Stomach smooth muscle (tissue), 2 donors: ENCODE data around the gene UGT1A8.
"Not testable (repeated sequence)": the region's sequence is repeated elsewhere in the genome, so short reads cannot be mapped to it uniquely, and the experiment has no call there.

ENCODE experiments used
- H3K27ac ChIP-seq: one replicate; pipeline ENCODE4 v1.7.0; 2013; ENCODE audit warnings: mild to moderate bottlenecking, low read length, inconsistent platforms
- H3K27me3 ChIP-seq, 2 donors: one replicate each; pipeline ENCODE4 v1.7.0; 2013; ENCODE audit warnings: low read length in 2 of 2; ENCODE audit not compliant: insufficient read depth in 2 of 2, control insufficient read depth in 1 of 2
- H3K36me3 ChIP-seq, 2 donors: one replicate each; pipeline ENCODE4 v1.7.0; 2013; ENCODE audit warnings: low read length in 2 of 2; ENCODE audit not compliant: control insufficient read depth in 2 of 2, insufficient read depth in 2 of 2
- H3K4me1 ChIP-seq: one replicate; pipeline ENCODE4 v1.7.0; 2013; ENCODE audit warnings: low read length; ENCODE audit not compliant: control insufficient read depth, insufficient read depth
- H3K4me3 ChIP-seq, 2 donors: one replicate each; pipeline ENCODE4 v1.7.0; 2013; ENCODE audit warnings: low read length in 2 of 2
- H3K9ac ChIP-seq, 2 donors: one replicate each; pipeline ENCODE4 v1.7.0; 2013; ENCODE audit warnings: low read length in 2 of 2, mild to moderate bottlenecking in 1 of 2
- H3K9me3 ChIP-seq, 2 donors: one replicate each; pipeline ENCODE4 v1.7.0; 2013; ENCODE audit warnings: low read length in 2 of 2; ENCODE audit not compliant: control insufficient read depth in 2 of 2
- donor health status: healthy.
- donor health status: Pancreatic carcinoma.

UGT1A8 gene

DNA sequence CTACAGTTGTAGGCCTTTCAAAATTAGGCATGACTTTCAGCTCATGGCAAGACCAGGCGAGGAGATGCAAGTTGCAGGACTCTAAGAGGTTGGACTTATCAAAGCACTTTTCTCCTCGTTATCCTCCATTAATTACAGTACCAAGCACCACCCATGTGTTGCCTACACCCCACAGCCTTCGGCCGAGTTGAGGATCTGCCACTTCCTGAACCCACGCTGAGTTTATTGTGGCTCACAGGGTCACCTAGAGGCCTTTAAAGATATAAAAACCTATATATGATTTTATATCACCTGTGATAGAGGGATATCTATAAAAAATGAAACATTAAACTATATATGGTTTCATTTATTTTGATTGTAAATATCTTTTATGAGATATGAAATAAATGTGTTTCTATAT is 21.4 kb downstream of the UGT1A8 start:
- no peaks in the 10 kb centered on the region for H3K36me3 ChIP-seq
- no peak overlapping the region for H3K4me3 ChIP-seq
- no peaks in the 10 kb centered on the region for H3K4me1 ChIP-seq
- H3K27ac ChIP-seq, result no peak overlapping the region
- H3K9ac ChIP-seq, result no peak overlapping the region
- peaks cover 0 to 7% of the 10 kb centered on the region in 2 donors for H3K9me3 ChIP-seq
- H3K27me3 ChIP-seq, result no peaks in the 10 kb centered on the region

DNA sequence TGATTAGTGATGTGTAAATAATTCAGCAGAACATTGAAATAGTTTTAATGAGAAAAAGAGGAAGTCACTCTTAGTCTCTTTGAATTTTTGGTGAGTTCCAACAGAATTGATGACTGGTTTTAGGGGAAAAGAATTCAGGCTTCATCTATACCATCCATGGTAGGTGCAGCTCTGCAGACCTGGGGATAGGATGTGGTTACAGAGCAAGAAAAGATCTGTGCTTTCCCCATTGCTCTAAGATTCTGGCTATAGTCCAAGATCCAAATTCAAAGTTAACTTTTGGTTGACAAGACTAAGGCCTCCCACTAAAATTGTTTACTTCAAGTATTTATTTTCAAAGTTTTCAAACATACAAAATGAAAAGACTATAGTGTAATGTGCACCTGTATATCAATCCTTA is 22.4 kb downstream of the UGT1A8 start:
- no peaks in the 10 kb centered on the region for H3K27me3 ChIP-seq
- H3K9ac ChIP-seq, result no peak overlapping the region
- no peak overlapping the region for H3K4me3 ChIP-seq
- H3K9me3 ChIP-seq, result peaks cover 0 to 7% of the 10 kb centered on the region in 2 donors
- H3K27ac ChIP-seq, result no peak overlapping the region
- H3K36me3 ChIP-seq, result no peaks in the 10 kb centered on the region
- no peaks in the 10 kb centered on the region for H3K4me1 ChIP-seq

DNA sequence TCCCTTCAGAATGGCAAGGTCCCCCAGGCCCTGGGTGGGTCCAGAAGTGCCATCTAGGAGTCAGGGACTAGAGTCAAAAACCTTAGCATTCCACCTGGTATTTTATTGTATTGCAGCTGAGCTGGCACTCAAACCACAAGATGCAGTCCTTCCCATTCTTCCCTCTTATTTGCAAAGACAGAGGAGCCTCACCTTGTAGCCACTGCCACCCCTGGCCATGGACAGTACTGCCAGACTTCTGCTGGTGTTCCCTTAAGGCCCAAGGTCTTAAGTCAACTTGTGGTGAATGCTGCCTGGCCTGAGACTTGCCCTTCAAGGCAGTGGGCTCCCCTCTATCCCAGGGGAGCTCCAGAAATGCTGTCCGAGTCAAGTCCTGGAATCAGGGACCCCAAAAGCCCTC is 25.7 kb downstream of the UGT1A8 start:
- Histone ChIP-seq H3K36me3 (no peaks in the 10 kb centered on the region), H3K27me3 (no peaks in the 10 kb centered on the region), H3K4me1 (no peaks in the 10 kb centered on the region), H3K27ac (no peak overlapping the region), H3K9me3 (peaks cover 0 to 7% of the 10 kb centered on the region in 2 donors), H3K4me3 (no peak overlapping the region), H3K9ac (no peak overlapping the region)

DNA sequence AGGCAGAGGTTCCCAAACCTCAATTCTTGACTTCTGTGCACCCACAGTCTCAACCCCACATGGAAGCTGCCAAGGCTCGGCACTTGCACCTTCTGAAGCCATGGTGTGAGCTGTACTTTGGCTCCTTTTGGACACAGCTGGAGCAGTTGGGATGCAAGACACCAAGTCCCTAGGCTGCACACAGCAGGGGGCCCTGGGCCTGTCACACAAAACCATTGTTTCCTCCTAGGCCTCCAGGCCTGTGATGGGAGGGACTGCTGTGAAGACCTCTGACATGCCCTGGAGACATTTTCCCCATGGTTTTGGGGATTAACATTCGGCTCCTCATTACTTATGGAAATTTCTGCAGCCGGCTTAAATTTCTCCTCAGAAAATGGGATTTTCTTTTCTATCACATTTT is 28.6 kb downstream of the UGT1A8 start:
- not testable (repeated sequence) for H3K9ac ChIP-seq, H3K36me3 ChIP-seq, H3K4me3 ChIP-seq, H3K9me3 ChIP-seq, H3K27ac ChIP-seq, H3K27me3 ChIP-seq, H3K4me1 ChIP-seq

DNA sequence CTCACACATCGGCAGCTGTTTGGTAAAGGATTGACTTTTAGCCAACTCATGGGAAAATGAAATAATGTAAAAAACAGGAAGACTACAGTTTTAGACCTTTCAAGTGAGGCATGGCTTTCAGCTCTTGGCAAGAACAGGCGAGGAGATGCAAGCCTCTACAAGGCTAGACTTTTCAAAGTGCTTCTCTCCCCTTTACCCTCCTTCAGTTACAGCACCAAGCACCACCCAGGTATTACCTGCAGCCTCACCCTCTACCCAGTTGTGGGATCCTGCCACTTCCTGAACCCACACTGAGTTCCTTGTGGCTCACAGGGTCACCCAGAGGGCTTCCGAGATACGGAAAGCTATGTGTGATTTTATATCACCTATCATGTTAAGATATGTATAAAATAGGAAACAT is 33.5 kb downstream of the UGT1A8 start:
- H3K4me1 ChIP-seq, result no peaks in the 10 kb centered on the region
- H3K36me3 ChIP-seq, result no peaks in the 10 kb centered on the region
- H3K27ac ChIP-seq, result no peak overlapping the region
- peaks cover 0 to 2% of the 10 kb centered on the region in 2 donors for H3K27me3 ChIP-seq
- no peaks in the 10 kb centered on the region for H3K9me3 ChIP-seq
- no peak overlapping the region for H3K4me3 ChIP-seq
- no peak overlapping the region for H3K9ac ChIP-seq

DNA sequence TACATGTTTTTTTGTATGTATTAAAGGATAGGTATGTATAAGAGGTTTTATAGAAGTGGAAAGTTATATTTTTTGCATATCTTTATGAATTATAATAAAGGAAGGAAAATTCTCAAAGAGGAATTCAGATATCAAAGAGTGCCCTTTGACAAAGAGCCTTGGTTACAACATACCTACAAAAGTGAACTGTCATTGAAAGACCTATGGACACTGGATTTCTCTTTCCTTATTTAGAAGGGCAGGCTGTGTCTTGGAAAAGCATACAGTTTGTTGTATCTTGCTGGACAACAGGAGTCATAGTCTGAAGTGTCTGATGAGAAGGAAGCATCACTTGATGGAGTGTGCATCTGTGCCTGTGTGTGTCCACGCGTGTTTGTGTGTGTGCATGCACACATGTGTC is 34.0 kb downstream of the UGT1A8 start:
- peaks cover 0 to 2% of the 10 kb centered on the region in 2 donors for H3K27me3 ChIP-seq
- H3K36me3 ChIP-seq, result no peaks in the 10 kb centered on the region

DNA sequence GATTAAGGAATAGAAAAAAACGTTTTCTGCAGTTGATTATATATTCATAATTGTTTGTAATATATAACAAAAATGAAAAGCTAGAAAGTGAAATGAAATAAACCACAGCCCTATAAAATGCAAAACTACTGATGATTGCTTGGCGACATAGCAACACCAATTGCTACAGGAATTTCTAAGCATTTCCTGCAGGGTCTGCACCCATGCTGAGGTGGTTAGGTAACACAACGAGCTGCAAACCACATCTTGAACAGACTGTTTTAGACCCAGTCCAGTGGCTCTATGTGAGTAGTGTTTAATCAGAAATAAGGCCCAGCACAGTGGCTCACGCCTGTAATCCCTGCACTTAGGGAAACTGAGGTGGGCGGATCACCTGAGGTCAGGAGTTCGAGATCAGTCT is 37.1 kb downstream of the UGT1A8 start:
- peaks cover 0 to 2% of the 10 kb centered on the region in 2 donors for H3K27me3 ChIP-seq

More for the DNA sequence above, 34.0 kb downstream of the UGT1A8 start:
- Histone ChIP-seq H3K4me3 (no peak overlapping the region), H3K9me3 (no peaks in the 10 kb centered on the region), H3K4me1 (no peaks in the 10 kb centered on the region), H3K27ac (no peak overlapping the region), H3K9ac (no peak overlapping the region)

DNA sequence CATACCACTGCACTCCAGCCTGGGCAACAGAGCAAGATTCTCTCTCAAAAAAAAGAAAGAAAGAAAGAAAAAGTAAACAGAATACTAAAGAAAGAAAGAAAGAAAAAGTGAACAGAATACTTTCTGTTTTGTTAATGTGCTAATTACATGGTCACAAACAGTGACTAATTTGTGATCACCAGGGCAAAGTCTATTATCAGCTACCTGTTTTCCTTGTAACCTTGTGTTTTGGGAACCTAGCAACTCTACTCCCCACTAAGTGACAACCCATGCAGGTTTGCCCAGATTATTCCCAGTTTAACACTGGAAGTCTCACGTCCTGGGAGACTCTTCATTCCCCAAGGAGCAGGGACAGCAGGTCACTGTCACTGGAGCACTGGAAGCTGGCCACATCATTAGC is 37.6 kb downstream of the UGT1A8 start:
- no peaks in the 10 kb centered on the region for H3K4me1 ChIP-seq
- peaks cover 0 to 2% of the 10 kb centered on the region in 2 donors for H3K27me3 ChIP-seq
- H3K9ac ChIP-seq, result no peak overlapping the region

More for the DNA sequence above, 37.1 kb downstream of the UGT1A8 start:
- no peaks in the 10 kb centered on the region for H3K4me1 ChIP-seq
- H3K9ac ChIP-seq, result no peak overlapping the region
- H3K9me3 ChIP-seq, result no peaks in the 10 kb centered on the region
- H3K4me3 ChIP-seq, result no peak overlapping the region
- H3K36me3 ChIP-seq, result no peaks in the 10 kb centered on the region
- H3K27ac ChIP-seq, result no peak overlapping the region

DNA sequence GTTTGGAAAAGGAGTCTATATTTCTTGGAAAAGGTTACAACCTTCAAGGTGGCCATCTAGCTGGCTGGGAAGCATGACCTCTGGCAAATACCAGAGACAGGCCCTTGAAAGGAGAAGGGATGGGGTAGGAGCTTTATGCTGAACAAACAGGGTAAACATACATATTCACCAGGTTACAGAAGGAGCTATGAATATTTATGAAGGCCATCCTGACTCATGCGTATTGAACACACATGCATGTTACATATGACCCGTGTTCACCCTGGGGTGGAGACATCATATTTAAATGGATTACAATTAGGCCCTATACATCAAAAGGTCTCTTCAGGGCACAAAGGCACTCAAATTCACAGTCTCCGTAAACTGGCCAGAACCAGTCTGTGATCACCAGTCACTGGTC is 38.5 kb downstream of the UGT1A8 start:
- not testable (repeated sequence) for H3K27ac ChIP-seq, H3K4me1 ChIP-seq, H3K9me3 ChIP-seq, H3K4me3 ChIP-seq, H3K27me3 ChIP-seq, H3K36me3 ChIP-seq, H3K9ac ChIP-seq

More for the DNA sequence above, 37.6 kb downstream of the UGT1A8 start:
- Histone ChIP-seq H3K4me3 (no peak overlapping the region), H3K9me3 (no peaks in the 10 kb centered on the region), H3K27ac (no peak overlapping the region), H3K36me3 (no peaks in the 10 kb centered on the region)

DNA sequence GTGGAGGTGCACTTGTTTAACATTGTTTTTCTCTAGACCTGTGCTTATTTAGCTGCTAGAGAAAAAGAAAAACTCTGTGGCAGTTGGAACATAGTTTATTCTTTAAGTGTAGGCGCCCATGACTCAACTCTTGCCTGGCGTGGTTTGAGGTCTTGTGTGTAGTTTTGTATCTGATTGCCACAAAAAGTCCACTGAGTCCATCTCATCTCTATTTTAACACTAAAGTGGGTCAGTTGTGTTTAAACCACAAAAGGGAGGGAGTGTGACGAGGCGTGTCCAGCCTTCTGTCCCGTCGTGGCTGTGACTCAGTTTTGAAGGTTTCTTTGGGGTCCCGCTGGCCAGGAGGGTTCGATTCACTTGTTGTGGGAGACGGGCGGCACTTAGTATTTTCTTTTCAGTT is 39.0 kb downstream of the UGT1A8 start:
- no peak overlapping the region for H3K27ac ChIP-seq
- H3K27me3 ChIP-seq, result no peaks in the 10 kb centered on the region
- no peaks in the 10 kb centered on the region for H3K36me3 ChIP-seq
- no peak overlapping the region for H3K9ac ChIP-seq
- H3K9me3 ChIP-seq, result no peaks in the 10 kb centered on the region
- no peak overlapping the region for H3K4me3 ChIP-seq
- H3K4me1 ChIP-seq, result no peaks in the 10 kb centered on the region

DNA sequence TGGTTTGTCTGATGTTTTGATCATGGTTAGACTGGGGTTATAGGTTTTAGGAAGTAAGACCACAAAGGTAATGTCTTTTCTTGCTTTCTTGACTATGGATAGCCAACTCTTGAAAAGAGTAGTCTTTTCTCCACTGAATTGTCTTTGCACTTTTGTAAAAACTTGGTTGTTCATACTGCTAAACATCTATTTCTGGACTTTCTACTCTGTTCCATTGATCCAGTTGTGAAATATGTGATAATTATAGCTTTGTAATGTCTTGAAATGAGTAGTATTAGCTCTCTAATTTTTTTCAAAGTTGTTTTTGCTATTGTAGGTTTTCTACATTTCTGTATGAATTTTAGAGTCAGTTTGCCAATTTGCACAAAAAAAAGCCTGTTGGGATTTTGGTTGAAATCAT is 41.2 kb downstream of the UGT1A8 start:
- Histone ChIP-seq H3K27me3 (no peaks in the 10 kb centered on the region), H3K9ac (no peak overlapping the region), H3K4me1 (no peaks in the 10 kb centered on the region), H3K9me3 (no peaks in the 10 kb centered on the region), H3K36me3 (no peaks in the 10 kb centered on the region), H3K27ac (no peak overlapping the region), H3K4me3 (no peak overlapping the region)
